HEK293 (cell line): Measurements from ENCODE around the gene PNKD.

Experiments used
- ATF2 ChIP-seq: fragments of 450-650 bp; formaldehyde crosslinking; IDR thresholded peaks from 2 replicates; pipeline ENCODE4 v1.5.1; 2016; ENCODE audit warnings: missing biosample characterization, missing genetic modification characterization, low read depth
- GFI1B ChIP-seq: fragments of 450-650 bp; formaldehyde crosslinking; IDR thresholded peaks from 2 replicates; pipeline ENCODE4 v1.5.1; 2016; ENCODE audit warnings: missing biosample characterization, missing genetic modification characterization
- HOXD13 ChIP-seq: sonication (generic); formaldehyde crosslinking; IDR thresholded peaks from 2 replicates; pipeline ENCODE4 v1.8.0; 2022; ENCODE audit warnings: missing genetic modification reagents, borderline replicate concordance
- IKZF3 ChIP-seq: fragments of 450-650 bp; IDR thresholded peaks from 2 replicates; pipeline ENCODE4 v1.5.0; 2018; ENCODE audit warnings: missing biosample characterization, mild to moderate bottlenecking, missing genetic modification characterization, moderate library complexity
- KLF16 ChIP-seq: fragments of 450-650 bp; formaldehyde crosslinking; IDR thresholded peaks from 2 replicates; pipeline ENCODE4 v1.5.1; 2017; ENCODE audit warnings: missing biosample characterization, missing genetic modification characterization
- KLF17 ChIP-seq: fragments of 450-650 bp; formaldehyde crosslinking; IDR thresholded peaks from 2 replicates; pipeline ENCODE4 v1.5.1; 2016; ENCODE audit warnings: missing biosample characterization, missing genetic modification characterization
- MYNN ChIP-seq: fragments of 450-650 bp; formaldehyde crosslinking; IDR thresholded peaks from 2 replicates; pipeline ENCODE4 v1.5.1; 2016; ENCODE audit warnings: missing biosample characterization, missing genetic modification characterization, borderline replicate concordance
- OSR2 ChIP-seq: fragments of 450-650 bp; formaldehyde crosslinking; IDR thresholded peaks from 2 replicates; pipeline ENCODE4 v1.5.1; 2016; ENCODE audit warnings: missing biosample characterization, missing genetic modification characterization
- PATZ1 ChIP-seq: fragments of 450-650 bp; formaldehyde crosslinking; IDR thresholded peaks from 2 replicates; pipeline ENCODE4 v1.5.1; 2016; ENCODE audit warnings: missing biosample characterization, missing genetic modification characterization
- RBAK ChIP-seq: fragments of 450-650 bp; formaldehyde crosslinking; IDR thresholded peaks from 2 replicates; pipeline ENCODE4 v1.5.1; 2016; ENCODE audit warnings: missing biosample characterization, missing genetic modification characterization
- SCRT2 ChIP-seq: fragments of 450-650 bp; formaldehyde crosslinking; IDR thresholded peaks from 2 replicates; pipeline ENCODE4 v1.5.1; 2016; ENCODE audit warnings: missing biosample characterization, missing genetic modification characterization
- SP3 ChIP-seq: fragments of 450-650 bp; formaldehyde crosslinking; IDR thresholded peaks from 2 replicates; pipeline ENCODE4 v1.5.1; 2016; ENCODE audit warnings: missing biosample characterization, missing genetic modification characterization
- YY1 ChIP-seq: fragments of 450-650 bp; formaldehyde crosslinking; IDR thresholded peaks from 2 replicates; pipeline ENCODE4 v1.5.1; 2018; ENCODE audit warnings: missing biosample characterization, missing genetic modification characterization
- ZBTB10 ChIP-seq: fragments of 450-650 bp; formaldehyde crosslinking; IDR thresholded peaks from 2 replicates; pipeline ENCODE4 v1.5.1; 2016; ENCODE audit warnings: missing biosample characterization, missing genetic modification characterization
- ZBTB48 ChIP-seq: fragments of 450-650 bp; formaldehyde crosslinking; IDR thresholded peaks from 2 replicates; pipeline ENCODE4 v1.5.1; 2016; ENCODE audit warnings: missing biosample characterization, missing genetic modification characterization
- ZEB2 ChIP-seq: fragments of 450-650 bp; formaldehyde crosslinking; IDR thresholded peaks from 2 replicates; pipeline ENCODE4 v1.5.1; 2016; ENCODE audit warnings: missing biosample characterization, missing genetic modification characterization
- ZFP41 ChIP-seq: fragments of 450-650 bp; formaldehyde crosslinking; IDR thresholded peaks from 2 replicates; pipeline ENCODE4 v1.5.1; 2016; ENCODE audit warnings: missing biosample characterization, missing genetic modification characterization, borderline replicate concordance
- ZFP69B ChIP-seq: fragments of 450-650 bp; formaldehyde crosslinking; IDR thresholded peaks from 2 replicates; pipeline ENCODE4 v1.5.1; 2016; ENCODE audit warnings: missing biosample characterization, missing genetic modification characterization
- ZNF10 ChIP-seq: fragments of 450-650 bp; formaldehyde crosslinking; IDR thresholded peaks from 2 replicates; pipeline ENCODE4 v1.5.1; 2017; ENCODE audit warnings: missing biosample characterization, missing genetic modification characterization
- ZNF121 ChIP-seq: fragments of 450-650 bp; formaldehyde crosslinking; IDR thresholded peaks from 2 replicates; pipeline ENCODE4 v1.5.1; 2016; ENCODE audit warnings: missing biosample characterization, missing genetic modification characterization
- ZNF133 ChIP-seq: fragments of 450-650 bp; formaldehyde crosslinking; IDR thresholded peaks from 2 replicates; pipeline ENCODE4 v1.5.1; 2016; ENCODE audit warnings: missing biosample characterization, missing genetic modification characterization
- ZNF146 ChIP-seq: fragments of 450-650 bp; formaldehyde crosslinking; IDR thresholded peaks from 2 replicates; pipeline ENCODE4 v1.5.1; 2016; ENCODE audit warnings: missing biosample characterization, missing genetic modification characterization
- ZNF16 ChIP-seq: fragments of 450-650 bp; formaldehyde crosslinking; IDR thresholded peaks from 2 replicates; pipeline ENCODE4 v1.5.1; 2016; ENCODE audit warnings: low read depth, missing biosample characterization, missing genetic modification characterization
- ZNF174 ChIP-seq: fragments of 450-650 bp; formaldehyde crosslinking; IDR thresholded peaks from 2 replicates; pipeline ENCODE4 v1.5.0; 2017; ENCODE audit warnings: missing biosample characterization, mild to moderate bottlenecking, missing genetic modification characterization
- ZNF2 ChIP-seq: fragments of 450-650 bp; formaldehyde crosslinking; IDR thresholded peaks from 2 replicates; pipeline ENCODE4 v1.5.1; 2016; ENCODE audit warnings: missing biosample characterization, missing genetic modification characterization
- ZNF266 ChIP-seq: fragments of 450-650 bp; formaldehyde crosslinking; IDR thresholded peaks from 2 replicates; pipeline ENCODE4 v1.5.1; 2016; ENCODE audit warnings: missing biosample characterization, missing genetic modification characterization, low read depth
- ZNF416 ChIP-seq: fragments of 450-650 bp; formaldehyde crosslinking; IDR thresholded peaks from 2 replicates; pipeline ENCODE4 v1.5.1; 2016; ENCODE audit warnings: missing biosample characterization, missing genetic modification characterization
- ZNF558 ChIP-seq: fragments of 450-650 bp; formaldehyde crosslinking; IDR thresholded peaks from 2 replicates; pipeline ENCODE4 v1.5.1; 2016; ENCODE audit warnings: missing biosample characterization, missing genetic modification characterization
- ZNF561 ChIP-seq: fragments of 450-650 bp; IDR thresholded peaks from 2 replicates; pipeline ENCODE4 v1.5.1; 2018; ENCODE audit warnings: missing biosample characterization, missing genetic modification characterization, borderline replicate concordance
- ZNF660 ChIP-seq: fragments of 450-650 bp; IDR thresholded peaks from 2 replicates; pipeline ENCODE4 v1.5.1; 2018; ENCODE audit warnings: missing biosample characterization, mild to moderate bottlenecking, missing genetic modification characterization
- ZNF704 ChIP-seq: fragments of 450-650 bp; formaldehyde crosslinking; IDR thresholded peaks from 2 replicates; pipeline ENCODE4 v1.5.1; 2016; ENCODE audit warnings: missing biosample characterization, missing genetic modification characterization
- ZNF777 ChIP-seq: fragments of 450-650 bp; formaldehyde crosslinking; IDR thresholded peaks from 2 replicates; pipeline ENCODE4 v1.5.1; 2017; ENCODE audit warnings: missing biosample characterization, missing genetic modification characterization, borderline replicate concordance
- ZNF792 ChIP-seq: fragments of 450-650 bp; formaldehyde crosslinking; IDR thresholded peaks from 2 replicates; pipeline ENCODE4 v1.5.1; 2016; ENCODE audit warnings: missing biosample characterization, missing genetic modification characterization
- ZNF830 ChIP-seq: fragments of 450-650 bp; IDR thresholded peaks from 2 replicates; pipeline ENCODE4 v1.5.0; 2018; ENCODE audit warnings: missing biosample characterization, missing genetic modification characterization, low read depth, mild to moderate bottlenecking, moderate library complexity
- ZNF843 ChIP-seq: fragments of 450-650 bp; formaldehyde crosslinking; IDR thresholded peaks from 2 replicates; pipeline ENCODE4 v1.5.1; 2016; ENCODE audit warnings: missing biosample characterization, missing genetic modification characterization

Gene PNKD

GRCh38 chr2:218301176-218301819 is 31.0 kb downstream of the PNKD start (continued):
- TF ChIP-seq ZNF558 = no peak
- TF ChIP-seq ZBTB10 (tag by site-specific recombination) = no peak
- no peak for TF ChIP-seq ZNF704 (tag by site-specific recombination)
- TF ChIP-seq PATZ1 = no peak
- TF ChIP-seq RBAK = no peak
- no peak for TF ChIP-seq HOXD13
- TF ChIP-seq ZEB2 = peak; percentile 74
- no peak; the same call in 1 of the 2 replicates for TF ChIP-seq KLF17 (tag by site-specific recombination)
- TF ChIP-seq ZNF16 (tag by site-specific recombination) = no peak
- TF ChIP-seq ZNF121 (tag by site-specific recombination) = peak; percentile 92
- no peak for TF ChIP-seq GFI1B (tag by site-specific recombination)
- TF ChIP-seq ZNF266 (tag by site-specific recombination) = no peak
- no peak for TF ChIP-seq ZNF146 (tag by site-specific recombination)
- TF ChIP-seq OSR2 (tag by site-specific recombination) = no peak
- TF ChIP-seq ZNF660 (tag by site-specific recombination) = peak; percentile 68
- TF ChIP-seq ZNF843 = no peak
- no peak for TF ChIP-seq ZFP41 (tag by site-specific recombination)
- TF ChIP-seq SP3 (tag by site-specific recombination) = no peak
- no peak for TF ChIP-seq ZNF792 (tag by site-specific recombination)
- TF ChIP-seq ZNF2 (tag by site-specific recombination) = peak; percentile 61; the same call in 1 of the 2 replicates
- no peak for TF ChIP-seq ZBTB48 (tag by site-specific recombination)
- no peak for TF ChIP-seq ZNF830 (tag by site-specific recombination)
- no peak for TF ChIP-seq MYNN
- TF ChIP-seq ZNF777 = no peak
- TF ChIP-seq ZFP69B (tag by site-specific recombination) = no peak
- TF ChIP-seq KLF16 (tag by site-specific recombination) = no peak
- no peak for TF ChIP-seq ZNF10 (tag by site-specific recombination)
- TF ChIP-seq ZNF416 = no peak
- no peak for TF ChIP-seq ATF2 (tag by site-specific recombination)
- no peak for TF ChIP-seq IKZF3 (tag by site-specific recombination)
- TF ChIP-seq YY1 (tag by site-specific recombination) = no peak
- TF ChIP-seq SCRT2 (tag by site-specific recombination) = peak; percentile 68
- TF ChIP-seq ZNF174 (tag by site-specific recombination) = no peak
- TF ChIP-seq ZNF133 (tag by site-specific recombination) = no peak
- 0 out of 2 replicates have a peak, but pooled peaks have one; percentile 35 for TF ChIP-seq ZNF561 (tag by site-specific recombination)
